ENCODE results near the gene ZNF346. TPM values are rescaled to one million over a fixed set of nuclear protein-coding genes. Genes with fewer than 3 reads are reported as not detected.

The ZNF346 gene
- total and polyA plus RNA-seq, 2 donors from 2014 or later = 9.5 to 19.2 TPM

DNA sequence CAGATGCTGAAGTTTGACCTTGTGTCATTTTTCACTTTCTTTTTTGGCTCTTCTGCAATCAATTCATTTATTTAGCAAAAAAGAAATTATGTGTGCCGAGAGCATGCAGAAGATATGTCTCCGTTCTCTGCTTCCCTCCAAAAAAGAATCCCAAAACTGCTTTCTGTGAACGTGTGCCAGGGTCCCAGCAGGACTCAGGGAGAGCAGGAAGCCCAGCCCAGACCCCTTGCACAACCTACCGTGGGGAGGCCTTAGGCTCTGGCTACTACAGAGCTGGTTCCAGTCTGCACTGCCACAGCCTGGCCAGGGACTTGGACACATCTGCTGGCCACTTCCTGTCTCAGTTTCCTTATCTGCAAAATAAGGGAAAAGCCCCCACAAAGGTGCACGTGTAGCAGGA, 66.6 kb downstream of the ZNF346 start:
- no peaks in the 10 kb centered on the region for H3K27me3 ChIP-seq (ENCODE audit: control insufficient read depth, insufficient read depth, low read length)
- TF ChIP-seq, protein P1, sequence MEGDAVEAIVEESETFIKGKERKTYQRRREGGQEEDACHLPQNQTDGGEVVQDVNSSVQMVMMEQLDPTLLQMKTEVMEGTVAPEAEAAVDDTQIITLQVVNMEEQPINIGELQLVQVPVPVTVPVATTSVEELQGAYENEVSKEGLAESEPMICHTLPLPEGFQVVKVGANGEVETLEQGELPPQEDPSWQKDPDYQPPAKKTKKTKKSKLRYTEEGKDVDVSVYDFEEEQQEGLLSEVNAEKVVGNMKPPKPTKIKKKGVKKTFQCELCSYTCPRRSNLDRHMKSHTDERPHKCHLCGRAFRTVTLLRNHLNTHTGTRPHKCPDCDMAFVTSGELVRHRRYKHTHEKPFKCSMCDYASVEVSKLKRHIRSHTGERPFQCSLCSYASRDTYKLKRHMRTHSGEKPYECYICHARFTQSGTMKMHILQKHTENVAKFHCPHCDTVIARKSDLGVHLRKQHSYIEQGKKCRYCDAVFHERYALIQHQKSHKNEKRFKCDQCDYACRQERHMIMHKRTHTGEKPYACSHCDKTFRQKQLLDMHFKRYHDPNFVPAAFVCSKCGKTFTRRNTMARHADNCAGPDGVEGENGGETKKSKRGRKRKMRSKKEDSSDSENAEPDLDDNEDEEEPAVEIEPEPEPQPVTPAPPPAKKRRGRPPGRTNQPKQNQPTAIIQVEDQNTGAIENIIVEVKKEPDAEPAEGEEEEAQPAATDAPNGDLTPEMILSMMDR (IDR thresholded peaks at IDR 0.05; ENCODE audit: borderline replicate concordance, extremely low read depth, insufficient read depth) = no peak
- intact Hi-C loops (cut with DNase I) = no loop called here
- peak overlapping the region in 1 of 3 donors; percentile 55 for H3K4me3 ChIP-seq (ENCODE audit: low read length in 3 of 3)
- no peak overlapping the region for H3K27ac ChIP-seq (ENCODE audit: low read depth in 2 of 2, low read length in 2 of 2)
- peaks cover 2 to 21% (median 12%) of the 10 kb centered on the region in 3 donors for H3K4me1 ChIP-seq (ENCODE audit: control insufficient read depth in 2 of 3, insufficient read depth in 2 of 3, low read depth in 1 of 3, low read length in 3 of 3)
- H3K36me3 ChIP-seq (ENCODE audit: control insufficient read depth in 2 of 3, insufficient read depth in 3 of 3, low read length in 3 of 3) = peaks cover 0 to 3% (median 0%) of the 10 kb centered on the region in 3 donors
- FAIRE-seq (no peak), DNase-seq (peak in 1 of 5 donors; percentile 72)
- H3K9ac ChIP-seq (ENCODE audit: low read length in 3 of 3) = no peak overlapping the region
- H3K9me3 ChIP-seq (ENCODE audit: control insufficient read depth in 2 of 3, insufficient read depth in 1 of 3, low read length in 3 of 3) = no peaks in the 10 kb centered on the region

GRCh38 chr5:177089825-177090641, 67.5 kb downstream of the ZNF346 start:
- no peak overlapping the region for H3K4me3 ChIP-seq (ENCODE audit: low read length in 3 of 3)

DNA sequence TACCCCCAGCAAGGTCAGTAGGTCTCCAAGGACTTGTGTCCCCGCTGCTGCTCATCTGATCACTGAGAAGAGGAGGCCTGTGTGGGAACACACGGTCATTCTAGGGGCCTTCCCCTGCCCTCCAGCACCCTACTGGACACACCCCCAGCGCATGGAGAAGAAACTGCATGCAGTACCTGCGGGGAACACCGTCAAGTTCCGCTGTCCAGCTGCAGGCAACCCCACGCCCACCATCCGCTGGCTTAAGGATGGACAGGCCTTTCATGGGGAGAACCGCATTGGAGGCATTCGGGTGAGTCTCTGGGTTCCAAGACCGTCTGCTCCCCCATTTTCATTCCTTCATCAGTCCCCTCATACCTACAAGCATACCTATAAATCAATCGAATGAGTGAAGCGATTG, 68.3 kb downstream of the ZNF346 start:
- peaks cover 2 to 33% (median 15%) of the 10 kb centered on the region in 3 donors for H3K4me1 ChIP-seq (ENCODE audit: control insufficient read depth in 2 of 3, insufficient read depth in 2 of 3, low read depth in 1 of 3, low read length in 3 of 3)
- no peak for DNase-seq
- no peak overlapping the region for H3K27ac ChIP-seq (ENCODE audit: low read depth in 2 of 2, low read length in 2 of 2)
- H3K9ac ChIP-seq (ENCODE audit: low read length in 3 of 3) = no peak overlapping the region
- no peak overlapping the region for H3K4me3 ChIP-seq (ENCODE audit: low read length in 3 of 3)
- H3K36me3 ChIP-seq (ENCODE audit: control insufficient read depth in 2 of 3, insufficient read depth in 3 of 3, low read length in 3 of 3) = peaks cover 0 to 3% (median 0%) of the 10 kb centered on the region in 3 donors
- FAIRE-seq = no peak
- TF ChIP-seq, protein P1 (IDR thresholded peaks at IDR 0.05; ENCODE audit: borderline replicate concordance, extremely low read depth, insufficient read depth) = no peak
- intact Hi-C loops (cut with DNase I) = no loop called here
- no peaks in the 10 kb centered on the region for H3K27me3 ChIP-seq (ENCODE audit: control insufficient read depth, insufficient read depth, low read length)
- no peaks in the 10 kb centered on the region for H3K9me3 ChIP-seq (ENCODE audit: control insufficient read depth in 2 of 3, insufficient read depth in 1 of 3, low read length in 3 of 3)

More at GRCh38 chr5:177089825-177090641, 67.5 kb downstream of the ZNF346 start:
- Histone ChIP-seq H3K4me1 (ENCODE audit: control insufficient read depth in 2 of 3, insufficient read depth in 2 of 3, low read depth in 1 of 3, low read length in 3 of 3) (peaks cover 2 to 27% (median 15%) of the 10 kb centered on the region in 3 donors), H3K36me3 (ENCODE audit: control insufficient read depth in 2 of 3, insufficient read depth in 3 of 3, low read length in 3 of 3) (peaks cover 0 to 3% (median 0%) of the 10 kb centered on the region in 3 donors), H3K27ac (ENCODE audit: low read depth in 2 of 2, low read length in 2 of 2) (no peak overlapping the region), H3K9ac (ENCODE audit: low read length in 3 of 3) (peak overlapping the region in 1 of 3 donors; percentile 26), H3K9me3 (ENCODE audit: control insufficient read depth in 2 of 3, insufficient read depth in 1 of 3, low read length in 3 of 3) (no peaks in the 10 kb centered on the region), H3K27me3 (ENCODE audit: control insufficient read depth, insufficient read depth, low read length) (no peaks in the 10 kb centered on the region)
- DNase-seq = peak in 1 of 5 donors; percentile 63
- TF ChIP-seq, protein P1 (IDR thresholded peaks at IDR 0.05; ENCODE audit: borderline replicate concordance, extremely low read depth, insufficient read depth) = no peak
- intact Hi-C loops (cut with DNase I) = no loop called here
- FAIRE-seq = no peak

Measured in kidney (tissue), 14 donors.